Neural cell (in vitro differentiated cells): Measurements from ENCODE around the gene TPCN1. TPM values are rescaled to one million over a fixed set of nuclear protein-coding genes. Genes with fewer than 3 reads are reported as not detected.

Experiments
- H2AFZ ChIP-seq: fragments of 200-600, 300-800 bp; sonication (generic), shearing (Covaris generic); 2 replicates; pipeline ENCODE4 v1.6.0; 2014; ENCODE audit warnings: low read depth, mild to moderate bottlenecking, antibody characterized with exemption, low read length, moderate library complexity
- H3F3A ChIP-seq: fragments of 200-600 bp; shearing (Covaris generic); 2 replicates; pipeline ENCODE4 v1.6.1; 2016; ENCODE audit warnings: mild to moderate bottlenecking, moderate library complexity, mixed read lengths, antibody characterized with exemption, low read length; ENCODE audit not compliant: insufficient read depth, poor library complexity, severe bottlenecking
- H3K27ac ChIP-seq: fragments of 200-600, 300-800 bp; sonication (generic), shearing (Covaris generic); 2 replicates; pipeline ENCODE4 v1.5.1; 2014; ENCODE audit warnings: mild to moderate bottlenecking, low read length, moderate library complexity
- H3K27me3 ChIP-seq: fragments of 300-800, 200-600 bp; sonication (generic), shearing (Covaris generic); 2 replicates; pipeline ENCODE4 v1.6.0; 2014; ENCODE audit warnings: mild to moderate bottlenecking, low read depth, low read length, moderate library complexity; ENCODE audit not compliant: insufficient read depth
- H3K36me3 ChIP-seq: fragments of 300-800, 200-600 bp; sonication (generic), shearing (Covaris generic); 2 replicates; pipeline ENCODE4 v1.5.1; 2014; ENCODE audit warnings: mild to moderate bottlenecking, antibody characterized with exemption, low read length, moderate library complexity; ENCODE audit not compliant: insufficient read depth
- H3K4me2 ChIP-seq: fragments of 300-800, 200-600 bp; sonication (generic), shearing (Covaris generic); 2 replicates; pipeline ENCODE4 v1.6.0; 2014; ENCODE audit warnings: mild to moderate bottlenecking, low read length
- H3K4me3 ChIP-seq: fragments of 300-800, 200-600 bp; sonication (generic), shearing (Covaris generic); 2 replicates; pipeline ENCODE4 v1.5.1; 2014; ENCODE audit warnings: mild to moderate bottlenecking, low read length, moderate library complexity
- H3K79me2 ChIP-seq: fragments of 200-600 bp; shearing (Covaris generic); replicated peaks from 2 replicates; pipeline ENCODE4 v1.6.0; 2014; ENCODE audit warnings: mild to moderate bottlenecking, low read length, moderate library complexity; ENCODE audit not compliant: insufficient read depth
- H3K9ac ChIP-seq: fragments of 300-800, 200-600 bp; sonication (generic), shearing (Covaris generic); 2 replicates; pipeline ENCODE4 v1.6.1; 2016; ENCODE audit warnings: mild to moderate bottlenecking, low read length, mixed read lengths
- H3K9me2 ChIP-seq: fragments of 200-600 bp; shearing (Covaris generic); 2 replicates; pipeline ENCODE4 v1.6.1; 2016; ENCODE audit warnings: mild to moderate bottlenecking, low read length, mixed read lengths; ENCODE audit not compliant: insufficient read depth
- H3K9me3 ChIP-seq: fragments of 200-600, 300-800 bp; sonication (generic), shearing (Covaris generic); 2 replicates; pipeline ENCODE4 v1.6.1; 2016; ENCODE audit warnings: mild to moderate bottlenecking, mixed run types, low read length, moderate library complexity, mixed read lengths
- H4K20me1 ChIP-seq: fragments of 200-600 bp; shearing (Covaris generic); 2 replicates; pipeline ENCODE4 v1.6.1; 2016; ENCODE audit warnings: mild to moderate bottlenecking, mixed run types; ENCODE audit not compliant: insufficient read depth
- EP300 ChIP-seq: fragments of 450-650 bp; conservative IDR thresholded peaks from 2 replicates; pipeline ENCODE4 v1.6.1; 2014; ENCODE audit warnings: antibody characterized with exemption, mild to moderate bottlenecking, moderate library complexity; ENCODE audit not compliant: poor library complexity, severe bottlenecking
- EZH2 ChIP-seq: fragments of 200-600, 300-800 bp; shearing (Covaris generic), sonication (generic); IDR thresholded peaks from 2 replicates; pipeline ENCODE4 v1.6.1; 2014; ENCODE audit warnings: antibody characterized with exemption, low read length, borderline replicate concordance, mild to moderate bottlenecking; ENCODE audit not compliant: insufficient read depth, poor library complexity, severe bottlenecking
- MXI1 ChIP-seq: fragments of 450-650 bp; conservative IDR thresholded peaks from 2 replicates; pipeline ENCODE4 v1.6.1; 2014; ENCODE audit warnings: antibody characterized with exemption, mild to moderate bottlenecking; ENCODE audit not compliant: poor library complexity, severe bottlenecking
- POLR2AphosphoS5 ChIP-seq: IDR thresholded peaks from 2 replicates; pipeline ENCODE4 v1.6.1; 2012
- RAD21 ChIP-seq: fragments of 450-650 bp; conservative IDR thresholded peaks from 2 replicates; pipeline ENCODE4 v1.6.1; 2014; ENCODE audit warnings: antibody characterized with exemption, mild to moderate bottlenecking, moderate library complexity
- SMC3 ChIP-seq: fragments of 450-650 bp; conservative IDR thresholded peaks from 2 replicates; pipeline ENCODE4 v1.6.1; 2014; ENCODE audit warnings: antibody characterized with exemption, mild to moderate bottlenecking, moderate library complexity; ENCODE audit not compliant: poor library complexity
- TAF1 ChIP-seq: IDR thresholded peaks from 2 replicates; pipeline ENCODE4 v1.6.1; 2012; ENCODE audit warnings: low read depth
- polyA plus RNA-seq: library from polyadenylated mRNA; depleted of rRNA; stranded (reverse); fragments of >200 nt; gene quantifications from 2 replicates; pipeline ENCODE4 v1.2.3, GENCODE V29; 2014
- TF ChIP-seq, protein P1 (sequence below): fragments of 450-650 bp; IDR thresholded peaks from 2 replicates; pipeline ENCODE4 v1.5.1; 2014; ENCODE audit warnings: antibody characterized with exemption, mild to moderate bottlenecking, moderate library complexity; ENCODE audit not compliant: poor library complexity, severe bottlenecking
- TF ChIP-seq, protein P2 (sequence below): IDR thresholded peaks from 2 replicates; pipeline ENCODE4 v1.6.1; 2012; ENCODE audit warnings: borderline replicate concordance

The TPCN1 gene
- polyA plus RNA-seq, 1 donor from 2014 or later = 4.0 TPM

DNA sequence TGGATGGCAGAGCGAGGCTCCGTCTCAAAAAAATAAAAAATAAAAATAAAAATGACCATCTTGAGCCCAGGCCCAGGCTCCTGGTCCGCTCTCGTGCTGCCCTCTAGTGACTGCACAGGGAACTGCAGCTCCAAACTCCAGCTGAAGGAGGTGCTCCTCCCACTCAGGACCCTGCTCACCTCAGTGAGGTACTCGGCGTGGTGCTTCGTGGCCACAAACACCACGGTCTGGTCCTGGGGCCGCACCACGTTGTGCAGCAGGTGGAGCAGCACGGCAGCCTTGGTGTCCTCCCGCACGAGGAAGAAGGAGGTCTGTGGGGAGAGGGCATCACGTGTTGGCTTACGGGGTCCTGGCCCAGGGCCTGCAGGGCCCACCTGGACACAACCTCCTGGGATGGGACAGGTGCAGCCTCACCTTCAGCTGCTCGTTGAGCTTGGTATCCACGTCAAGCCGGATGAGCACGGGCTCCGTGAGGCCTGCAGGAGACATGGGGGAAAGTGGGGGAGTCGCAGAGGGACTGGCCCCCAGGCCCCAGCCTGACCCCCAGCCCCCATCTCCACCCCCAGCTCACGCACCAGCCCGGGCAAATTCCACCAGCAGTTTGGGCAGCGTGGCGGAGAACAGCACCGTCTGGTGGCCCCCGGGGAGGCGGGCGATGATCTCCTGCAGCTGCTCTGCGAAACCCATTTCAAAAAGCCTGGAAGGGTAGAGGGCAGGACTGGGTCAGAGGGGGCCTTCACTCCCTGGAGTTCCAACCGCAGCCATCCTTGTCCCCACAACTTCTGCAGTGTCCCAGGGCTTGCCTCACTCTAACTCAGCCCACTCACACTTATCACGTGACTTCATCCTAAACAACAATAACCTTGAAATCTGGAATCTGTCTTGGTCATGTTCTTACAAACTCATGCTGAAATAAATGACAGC is 46.5 kb upstream of the TPCN1 start:
- H3F3A ChIP-seq = no peaks in the 10 kb centered on the region
- no peaks in the 10 kb centered on the region for H3K9me2 ChIP-seq
- no peak overlapping the region for H3K27ac ChIP-seq
- TF ChIP-seq SMC3 (peak; percentile 96), RAD21 (peak; percentile 95), MXI1 (no peak)
- TF ChIP-seq, protein P1, sequence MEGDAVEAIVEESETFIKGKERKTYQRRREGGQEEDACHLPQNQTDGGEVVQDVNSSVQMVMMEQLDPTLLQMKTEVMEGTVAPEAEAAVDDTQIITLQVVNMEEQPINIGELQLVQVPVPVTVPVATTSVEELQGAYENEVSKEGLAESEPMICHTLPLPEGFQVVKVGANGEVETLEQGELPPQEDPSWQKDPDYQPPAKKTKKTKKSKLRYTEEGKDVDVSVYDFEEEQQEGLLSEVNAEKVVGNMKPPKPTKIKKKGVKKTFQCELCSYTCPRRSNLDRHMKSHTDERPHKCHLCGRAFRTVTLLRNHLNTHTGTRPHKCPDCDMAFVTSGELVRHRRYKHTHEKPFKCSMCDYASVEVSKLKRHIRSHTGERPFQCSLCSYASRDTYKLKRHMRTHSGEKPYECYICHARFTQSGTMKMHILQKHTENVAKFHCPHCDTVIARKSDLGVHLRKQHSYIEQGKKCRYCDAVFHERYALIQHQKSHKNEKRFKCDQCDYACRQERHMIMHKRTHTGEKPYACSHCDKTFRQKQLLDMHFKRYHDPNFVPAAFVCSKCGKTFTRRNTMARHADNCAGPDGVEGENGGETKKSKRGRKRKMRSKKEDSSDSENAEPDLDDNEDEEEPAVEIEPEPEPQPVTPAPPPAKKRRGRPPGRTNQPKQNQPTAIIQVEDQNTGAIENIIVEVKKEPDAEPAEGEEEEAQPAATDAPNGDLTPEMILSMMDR = peak; percentile 96
- TF ChIP-seq, protein P2, sequence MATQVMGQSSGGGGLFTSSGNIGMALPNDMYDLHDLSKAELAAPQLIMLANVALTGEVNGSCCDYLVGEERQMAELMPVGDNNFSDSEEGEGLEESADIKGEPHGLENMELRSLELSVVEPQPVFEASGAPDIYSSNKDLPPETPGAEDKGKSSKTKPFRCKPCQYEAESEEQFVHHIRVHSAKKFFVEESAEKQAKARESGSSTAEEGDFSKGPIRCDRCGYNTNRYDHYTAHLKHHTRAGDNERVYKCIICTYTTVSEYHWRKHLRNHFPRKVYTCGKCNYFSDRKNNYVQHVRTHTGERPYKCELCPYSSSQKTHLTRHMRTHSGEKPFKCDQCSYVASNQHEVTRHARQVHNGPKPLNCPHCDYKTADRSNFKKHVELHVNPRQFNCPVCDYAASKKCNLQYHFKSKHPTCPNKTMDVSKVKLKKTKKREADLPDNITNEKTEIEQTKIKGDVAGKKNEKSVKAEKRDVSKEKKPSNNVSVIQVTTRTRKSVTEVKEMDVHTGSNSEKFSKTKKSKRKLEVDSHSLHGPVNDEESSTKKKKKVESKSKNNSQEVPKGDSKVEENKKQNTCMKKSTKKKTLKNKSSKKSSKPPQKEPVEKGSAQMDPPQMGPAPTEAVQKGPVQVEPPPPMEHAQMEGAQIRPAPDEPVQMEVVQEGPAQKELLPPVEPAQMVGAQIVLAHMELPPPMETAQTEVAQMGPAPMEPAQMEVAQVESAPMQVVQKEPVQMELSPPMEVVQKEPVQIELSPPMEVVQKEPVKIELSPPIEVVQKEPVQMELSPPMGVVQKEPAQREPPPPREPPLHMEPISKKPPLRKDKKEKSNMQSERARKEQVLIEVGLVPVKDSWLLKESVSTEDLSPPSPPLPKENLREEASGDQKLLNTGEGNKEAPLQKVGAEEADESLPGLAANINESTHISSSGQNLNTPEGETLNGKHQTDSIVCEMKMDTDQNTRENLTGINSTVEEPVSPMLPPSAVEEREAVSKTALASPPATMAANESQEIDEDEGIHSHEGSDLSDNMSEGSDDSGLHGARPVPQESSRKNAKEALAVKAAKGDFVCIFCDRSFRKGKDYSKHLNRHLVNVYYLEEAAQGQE = no peak
- H2AFZ ChIP-seq = no peak overlapping the region
- no peak overlapping the region for H3K9ac ChIP-seq
- no peaks in the 10 kb centered on the region for H3K27me3 ChIP-seq
- H3K79me2 ChIP-seq = no peaks in the 10 kb centered on the region
- no peak overlapping the region for H3K4me2 ChIP-seq
- H4K20me1 ChIP-seq = no peaks in the 10 kb centered on the region
- H3K4me3 ChIP-seq = no peak overlapping the region
- H3K9me3 ChIP-seq = no peaks in the 10 kb centered on the region
- H3K36me3 ChIP-seq = peaks cover 11% of the 10 kb centered on the region

DNA sequence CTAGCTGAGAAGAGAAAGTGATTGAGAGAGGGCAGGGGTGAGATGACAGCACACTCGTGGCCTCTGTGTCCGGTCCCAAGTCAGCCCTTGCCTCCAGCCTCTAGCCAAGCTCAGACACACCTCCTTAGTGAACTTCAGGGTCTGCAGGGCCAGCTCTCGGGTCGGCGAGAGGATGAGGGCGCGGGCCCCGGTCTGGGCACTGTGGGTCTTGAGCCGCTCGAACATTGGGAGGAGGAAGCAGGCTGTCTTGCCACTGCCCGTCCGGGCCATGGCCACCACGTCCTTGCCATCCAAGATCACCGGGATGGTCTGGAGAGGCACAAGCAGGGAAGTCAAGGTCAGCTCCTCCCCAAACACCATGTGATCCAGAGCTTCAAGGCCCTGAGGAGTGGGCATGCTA is 42.2 kb upstream of the TPCN1 start:
- Histone ChIP-seq H3K9me2 (no peaks in the 10 kb centered on the region), H3K36me3 (peaks cover 8% of the 10 kb centered on the region), H3K27me3 (no peaks in the 10 kb centered on the region), H3K9ac (no peak overlapping the region), H2AFZ (no peak overlapping the region), H3F3A (no peaks in the 10 kb centered on the region), H3K4me2 (no peak overlapping the region), H4K20me1 (no peaks in the 10 kb centered on the region), H3K9me3 (no peaks in the 10 kb centered on the region), H3K27ac (no peak overlapping the region), H3K79me2 (peaks cover 5% of the 10 kb centered on the region), H3K4me3 (no peak overlapping the region)
- TF ChIP-seq EP300 (no peak), MXI1 (no peak), POLR2AphosphoS5 (no peak), RAD21 (no peak), EZH2 (no peak), TAF1 (no peak), SMC3 (no peak)
- TF ChIP-seq, protein P2 = no peak
- TF ChIP-seq, protein P1 = no peak
